GM12892 (cell line): Measurements from ENCODE around the gene RBMS2.

ENCODE experiments used
- POLR2A ChIP-seq: IDR thresholded peaks from 2 replicates; pipeline ENCODE4 v1.6.1; 2011; ENCODE audit warnings: low read depth, low read length, control low read depth
- POLR2AphosphoS5 ChIP-seq: IDR thresholded peaks from 2 replicates; pipeline ENCODE4 v1.6.1; 2011; ENCODE audit warnings: low read depth, low read length, control low read depth
- TAF1 ChIP-seq: IDR thresholded peaks from 2 replicates; pipeline ENCODE4 v1.6.1; 2011; ENCODE audit warnings: low read depth, mild to moderate bottlenecking, control low read depth, low read length, borderline replicate concordance

DNA sequence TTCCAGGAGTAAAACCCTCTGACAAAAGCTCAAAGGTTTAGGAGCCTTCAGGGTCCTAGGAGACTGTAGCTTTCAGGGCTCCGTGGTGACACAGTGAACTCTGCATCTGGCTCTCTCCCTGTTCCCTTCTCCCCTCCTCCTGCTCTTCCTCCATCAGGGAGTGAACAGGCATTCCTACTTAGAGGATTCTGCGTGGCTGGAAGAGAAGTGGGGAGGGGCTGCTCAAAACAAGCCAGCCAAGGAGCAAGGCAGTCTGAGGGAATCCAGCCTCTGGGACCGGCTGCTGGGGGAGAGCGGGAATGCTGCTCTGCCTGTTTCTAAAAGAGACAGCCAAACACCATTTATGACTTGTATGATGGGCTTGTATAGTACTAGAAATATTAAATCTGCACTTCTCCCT, 49.5 kb downstream of the RBMS2 start:
- TF ChIP-seq TAF1 (no peak), POLR2AphosphoS5 (no peak), POLR2A (no peak)
